ENCODE results near the gene ZAR1L. TPM values are rescaled to one million over a fixed set of nuclear protein-coding genes. Genes with fewer than 3 reads are reported as not detected.

Gene ZAR1L
- total and polyA plus RNA-seq, 9 of the 15 experiments (the other 6 are each of a cell fraction or from before 2014, with no cell fraction given): not detected

- TF ChIP-seq CHAMP1 (IDR thresholded peaks at IDR 0.05) (no peak), HMBOX1 (IDR thresholded peaks at IDR 0.05) (no peak), ZNF253 (CRISPR knock-in tag; conservative IDR thresholded peaks at IDR 0.05) (no peak), TEAD1 (CRISPR knock-in tag; IDR thresholded peaks at IDR 0.05) (0 out of 4 replicates have a peak, but pooled peaks of 1 of the 2 experiments have one; percentile 14), NBN (IDR thresholded peaks at IDR 0.05; ENCODE audit: low read depth) (no peak)
Measured at GRCh38 chr13:32314271-32315237, 609 bp downstream of the ZAR1L start (continued).

Measured in K562 (cell line).